H9 (cell line): ENCODE results near the gene DENND6B. TPM values are rescaled to one million over a fixed set of nuclear protein-coding genes. Genes with fewer than 3 reads are reported as not detected.

Experiments
- DNase-seq: peaks from one replicate; pipeline ENCODE4 v3.0.0-alpha.2; 2017
- H2AFZ ChIP-seq: one replicate; pipeline ENCODE4 v1.6.1; 2013; ENCODE audit warnings: mild to moderate bottlenecking, low read length, control low read depth, moderate library complexity
- H2AK5ac ChIP-seq: 2 replicates; pipeline ENCODE4 v1.6.1; 2013; ENCODE audit warnings: low read length, control low read depth, mixed read lengths; ENCODE audit not compliant: insufficient read length
- H2BK120ac ChIP-seq: one replicate; pipeline ENCODE4 v1.6.1; 2013; ENCODE audit warnings: low read depth, mild to moderate bottlenecking, low read length, control low read depth, inconsistent platforms; ENCODE audit not compliant: poor library complexity, severe bottlenecking
- H2BK12ac ChIP-seq: 2 replicates; pipeline ENCODE4 v1.6.1; 2013; ENCODE audit warnings: low read length, control low read depth, mixed read lengths, low read depth; ENCODE audit not compliant: insufficient read length
- H2BK15ac ChIP-seq: 2 replicates; pipeline ENCODE4 v1.6.1; 2013; ENCODE audit warnings: low read depth, low read length, control low read depth
- H2BK20ac ChIP-seq: one replicate; pipeline ENCODE4 v1.6.1; 2013; ENCODE audit warnings: low read depth, mild to moderate bottlenecking, low read length, control low read depth, inconsistent platforms; ENCODE audit not compliant: poor library complexity, severe bottlenecking
- H2BK5ac ChIP-seq: 2 replicates; pipeline ENCODE4 v1.6.1; 2013; ENCODE audit warnings: low read length, control low read depth, mixed read lengths; ENCODE audit not compliant: insufficient read length
- H3K14ac ChIP-seq: 2 replicates; pipeline ENCODE4 v1.6.1; 2013; ENCODE audit warnings: low read length, control low read depth; ENCODE audit not compliant: insufficient read depth
- H3K18ac ChIP-seq: 2 replicates; pipeline ENCODE4 v1.6.1; 2013; ENCODE audit warnings: low read depth, mild to moderate bottlenecking, mixed read lengths, low read length, control low read depth; ENCODE audit not compliant: insufficient read length
- H3K23ac ChIP-seq: 2 replicates; pipeline ENCODE4 v1.6.1; 2013; ENCODE audit warnings: low read length, control low read depth, mixed read lengths, low read depth; ENCODE audit not compliant: insufficient read length
- H3K23me2 ChIP-seq: 2 replicates; pipeline ENCODE4 v1.6.1; 2013; ENCODE audit warnings: low read depth, mild to moderate bottlenecking, mixed read lengths, low read length, control low read depth; ENCODE audit not compliant: insufficient read length, poor library complexity, severe bottlenecking
- H3K27ac ChIP-seq: 2 replicates; pipeline ENCODE4 v1.5.1; 2013; ENCODE audit warnings: low read length, control low read depth, mixed read lengths, low read depth; ENCODE audit not compliant: insufficient read length
- H3K27me3 ChIP-seq: 2 replicates; pipeline ENCODE4 v1.6.1; 2013; ENCODE audit warnings: low read length, control low read depth, inconsistent platforms; ENCODE audit not compliant: insufficient read depth
- H3K4ac ChIP-seq: 2 replicates; pipeline ENCODE4 v1.6.1; 2013; ENCODE audit warnings: low read depth, mild to moderate bottlenecking, control low read depth, inconsistent platforms, low read length, moderate library complexity
- H3K4me1 ChIP-seq: 2 replicates; pipeline ENCODE4 v1.6.1; 2013; ENCODE audit warnings: low read length, control low read depth, inconsistent platforms; ENCODE audit not compliant: insufficient read depth
- H3K4me2 ChIP-seq: 2 replicates; pipeline ENCODE4 v1.6.1; 2013; ENCODE audit warnings: low read length, control low read depth, mixed read lengths; ENCODE audit not compliant: insufficient read length, insufficient read depth
- H3K56ac ChIP-seq: 2 replicates; pipeline ENCODE4 v1.6.1; 2013; ENCODE audit warnings: low read depth, mild to moderate bottlenecking, mixed read lengths, low read length, control low read depth; ENCODE audit not compliant: insufficient read length
- H3K79me1 ChIP-seq: 2 replicates; pipeline ENCODE4 v1.6.1; 2013; ENCODE audit warnings: low read depth, mild to moderate bottlenecking, moderate library complexity, low read length, control low read depth, inconsistent platforms; ENCODE audit not compliant: insufficient read depth, poor library complexity, severe bottlenecking
- H3K79me2 ChIP-seq: 2 replicates; pipeline ENCODE4 v1.6.1; 2013; ENCODE audit warnings: low read length, control low read depth, inconsistent platforms; ENCODE audit not compliant: insufficient read depth
- H3K9ac ChIP-seq: 2 replicates; pipeline ENCODE4 v1.6.1; 2013; ENCODE audit warnings: low read length, control low read depth, mixed read lengths; ENCODE audit not compliant: insufficient read length; ENCODE audit errors: extremely low read depth
- H3K9me3 ChIP-seq: one replicate; pipeline ENCODE4 v1.6.1; 2013; ENCODE audit warnings: low read depth, low read length, inconsistent platforms; ENCODE audit not compliant: control insufficient read depth
- H3T11ph ChIP-seq: one replicate; pipeline ENCODE4 v1.6.1; 2013; ENCODE audit warnings: mild to moderate bottlenecking, low read length, control low read depth, inconsistent platforms
- H4K20me1 ChIP-seq: one replicate; pipeline ENCODE4 v1.6.1; 2013; ENCODE audit not compliant: control insufficient read depth, insufficient read length, insufficient read depth
- H4K5ac ChIP-seq: 2 replicates; pipeline ENCODE4 v1.6.1; 2013; ENCODE audit warnings: low read depth, mild to moderate bottlenecking, mixed read lengths, low read length, control low read depth; ENCODE audit not compliant: insufficient read length
- H4K8ac ChIP-seq: replicated peaks from 2 replicates; pipeline ENCODE4 v1.6.1; 2013; ENCODE audit warnings: low read length, control low read depth, mixed read lengths, low read depth; ENCODE audit not compliant: insufficient read length
- H4K91ac ChIP-seq: 2 replicates; pipeline ENCODE4 v1.6.1; 2013; ENCODE audit warnings: low read depth, mild to moderate bottlenecking, moderate library complexity, mixed read lengths, low read length, control low read depth; ENCODE audit not compliant: insufficient read length
- H3K27ac Mint-ChIP-seq, 3 experiments: 2 replicates in 2 of 3; 3 replicates in 1 of 3; pipeline ENCODE4 v1.8.0; 2020 to 2021; ENCODE audit warnings: mixed read lengths in 3 of 3, mild to moderate bottlenecking in 1 of 3, moderate library complexity in 1 of 3
- H3K27me3 Mint-ChIP-seq: 2 replicates; pipeline ENCODE4 v1.8.0; 2021; ENCODE audit warnings: low read depth, mild to moderate bottlenecking, moderate library complexity, mixed read lengths
- H3K36me3 Mint-ChIP-seq, 3 experiments: 2 replicates in 2 of 3; 3 replicates in 1 of 3; pipeline ENCODE4 v1.8.0; 2020 to 2021; ENCODE audit warnings: low read depth in 3 of 3, mixed read lengths in 3 of 3; ENCODE audit not compliant: insufficient read depth in 1 of 3
- H3K4me1 Mint-ChIP-seq, 2 experiments: 2 replicates each; pipeline ENCODE4 v1.8.0; 2020; ENCODE audit warnings: mixed read lengths in 2 of 2
- H3K4me3 Mint-ChIP-seq, 2 experiments: 2 replicates in 1 of 2; 3 replicates in 1 of 2; pipeline ENCODE4 v1.8.0; 2020 to 2021; ENCODE audit warnings: mild to moderate bottlenecking in 2 of 2, mixed read lengths in 2 of 2, moderate library complexity in 1 of 2
- H3K9me3 Mint-ChIP-seq, 2 experiments: 2 replicates in 1 of 2; 3 replicates in 1 of 2; pipeline ENCODE4 v1.8.0; 2020; ENCODE audit warnings: mild to moderate bottlenecking in 2 of 2, mixed read lengths in 2 of 2, moderate library complexity in 1 of 2
- WGBS: extraction: QIAGEN DNeasy Blood & Tissue Kit; methylation state at CpG from one replicate; pipeline ENCODE4 v1.1.7; 2013; ENCODE audit warnings: missing lambda C conversion rate, low lambda C conversion rate, mixed read lengths; ENCODE audit not compliant: insufficient read length; ENCODE audit errors: extremely low coverage; 5-methylcytosine and 5-hydroxymethylcytosine counted together
- total RNA-seq: library from RNA; stranded (reverse); gene quantifications from 2 replicates; pipeline ENCODE4 v1.2.1, GENCODE V29; 2021
- TF ChIP-seq, protein P1 (sequence below): fragments of 200-600 bp; sonication (generic); conservative IDR thresholded peaks from 3 replicates; pipeline ENCODE4 v1.8.0; 2021; ENCODE audit warnings: antibody characterized with exemption, mild to moderate bottlenecking

DENND6B gene
- total RNA-seq, 1 experiment from 2014 or later: 1.5 TPM

GRCh38 chr22:50357222-50357621 lies 30.4 kb upstream of the DENND6B start:
- Mint-ChIP-seq H3K9me3 (no peaks in the 10 kb centered on the region), H3K27me3 (no peaks in the 10 kb centered on the region), H3K4me1 (peaks cover 0 to 2% of the 10 kb centered on the region in 2 experiments; a peak in 2 of 4 replicates), H3K36me3 (peaks cover 7 to 17% (median 9%) of the 10 kb centered on the region in 3 experiments; a peak in 5 of 7 replicates), H3K4me3 (no peak overlapping the region), H3K27ac (peak overlapping the region in 1 of 3 experiments; percentile 27; a peak in 1 of 7 replicates)
- Histone ChIP-seq H2AK5ac (no peak overlapping the region), H3K56ac (no peak overlapping the region), H3K9me3 (no peaks in the 10 kb centered on the region), H3K23me2 (no peaks in the 10 kb centered on the region), H4K91ac (no peak overlapping the region), H3K23ac (no peak overlapping the region), H3K4me2 (no peak overlapping the region), H4K5ac (no peak overlapping the region), H3K79me1 (no peaks in the 10 kb centered on the region), H2BK12ac (no peak overlapping the region), H3K79me2 (peaks cover 6% of the 10 kb centered on the region; the same call in 1 of the 2 replicates), H3K14ac (no peak overlapping the region), H3T11ph (no peak overlapping the region), H2BK120ac (no peak overlapping the region), H3K4ac (no peak overlapping the region), H4K20me1 (no peaks in the 10 kb centered on the region), H2AFZ (no peak overlapping the region), H3K18ac (no peak overlapping the region), H3K27me3 (no peaks in the 10 kb centered on the region), H2BK15ac (no peak overlapping the region), H3K4me1 (no peaks in the 10 kb centered on the region), H2BK20ac (no peak overlapping the region), H2BK5ac (no peak overlapping the region), H4K8ac (no peak overlapping the region), H3K9ac (no peak overlapping the region), H3K27ac (no peak overlapping the region)
- no CpG with 5 or more reads among the region's 1 CpG for WGBS
- no peak for DNase-seq
- TF ChIP-seq, protein P1, sequence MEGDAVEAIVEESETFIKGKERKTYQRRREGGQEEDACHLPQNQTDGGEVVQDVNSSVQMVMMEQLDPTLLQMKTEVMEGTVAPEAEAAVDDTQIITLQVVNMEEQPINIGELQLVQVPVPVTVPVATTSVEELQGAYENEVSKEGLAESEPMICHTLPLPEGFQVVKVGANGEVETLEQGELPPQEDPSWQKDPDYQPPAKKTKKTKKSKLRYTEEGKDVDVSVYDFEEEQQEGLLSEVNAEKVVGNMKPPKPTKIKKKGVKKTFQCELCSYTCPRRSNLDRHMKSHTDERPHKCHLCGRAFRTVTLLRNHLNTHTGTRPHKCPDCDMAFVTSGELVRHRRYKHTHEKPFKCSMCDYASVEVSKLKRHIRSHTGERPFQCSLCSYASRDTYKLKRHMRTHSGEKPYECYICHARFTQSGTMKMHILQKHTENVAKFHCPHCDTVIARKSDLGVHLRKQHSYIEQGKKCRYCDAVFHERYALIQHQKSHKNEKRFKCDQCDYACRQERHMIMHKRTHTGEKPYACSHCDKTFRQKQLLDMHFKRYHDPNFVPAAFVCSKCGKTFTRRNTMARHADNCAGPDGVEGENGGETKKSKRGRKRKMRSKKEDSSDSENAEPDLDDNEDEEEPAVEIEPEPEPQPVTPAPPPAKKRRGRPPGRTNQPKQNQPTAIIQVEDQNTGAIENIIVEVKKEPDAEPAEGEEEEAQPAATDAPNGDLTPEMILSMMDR: no peak
